B cell (primary cell): Measurements from ENCODE around the gene TF. TPM values are rescaled to one million over a fixed set of nuclear protein-coding genes. Genes with fewer than 3 reads are reported as not detected.

Experiments used
- ATAC-seq: fragments of 200-7000 bp; cut with Tn5 transposase; one replicate; pipeline ENCODE4 v1.10.0; 2021; ENCODE audit warnings: low read depth, mild to moderate bottlenecking, moderate number of reproducible peaks, moderate library complexity
- CTCF ChIA-PET: fragments of 350-600 bp; sonication (Branson Sonifier 250); formaldehyde crosslinking; loops from one replicate; lab custom pipeline; 2021; ENCODE audit warnings: antibody characterized with exemption, inconsistent platforms; lab: Charles Lee
- POLR2A ChIA-PET: fragments of 350-600 bp; sonication (Branson Sonifier 250); formaldehyde crosslinking; loops from one replicate; lab custom pipeline; 2021; ENCODE audit warnings: antibody characterized with exemption; lab: Charles Lee
- DNase-seq: peaks from one replicate; pipeline ENCODE4 v3.0.0; 2013
- H2AFZ ChIP-seq: 2 replicates; pipeline ENCODE4 v1.6.1; 2012; ENCODE audit warnings: mild to moderate bottlenecking, low read depth, low read length; ENCODE audit not compliant: insufficient read depth, poor library complexity, severe bottlenecking
- H3K27ac ChIP-seq, 2 donors: 1 replicate in 1 of 2; 2 replicates in 1 of 2; pipeline ENCODE4 v1.5.1; 2012 to 2013; ENCODE audit warnings: low read length in 2 of 2, mild to moderate bottlenecking in 2 of 2, moderate library complexity in 1 of 2
- H3K27me3 ChIP-seq, 4 experiments: fragments of 200-600 bp in 1 of 4; sonication (generic) in 1 of 4; replicated peaks in 1 of 4; 1 replicate in 2 of 4; 2 replicates in 2 of 4; pipeline versions ENCODE4 v1.6.1 to v1.7.0; 2013 to 2016; ENCODE audit warnings: low read length in 3 of 4, mild to moderate bottlenecking in 2 of 4, mixed read lengths in 1 of 4, moderate library complexity in 1 of 4; ENCODE audit not compliant: insufficient read depth in 4 of 4, control insufficient read depth in 3 of 4; ENCODE audit errors: control extremely low read depth in 1 of 4
- H3K36me3 ChIP-seq, 2 experiments: replicated peaks in 1 of 2; 1 replicate in 1 of 2; 2 replicates in 1 of 2; pipeline versions ENCODE4 v1.6.1 to v1.7.1; 2013; ENCODE audit warnings: low read length in 1 of 2; ENCODE audit not compliant: insufficient read depth in 2 of 2, control insufficient read depth in 1 of 2; ENCODE audit errors: control extremely low read depth in 1 of 2, extremely low read depth in 1 of 2
- H3K4me1 ChIP-seq, 2 donors: fragments of 200-600 bp in 1 of 2; sonication (generic) in 1 of 2; 1 replicate in 1 of 2; 2 replicates in 1 of 2; pipeline versions ENCODE4 v1.5.1 to v1.6.1; 2013 to 2017; ENCODE audit warnings: low read length in 2 of 2; ENCODE audit not compliant: control insufficient read depth in 2 of 2, insufficient read depth in 2 of 2
- H3K4me2 ChIP-seq: replicated peaks from 2 replicates; pipeline ENCODE3; 2012; ENCODE audit warnings: mild to moderate bottlenecking, low read depth, low read length; ENCODE audit not compliant: poor library complexity, severe bottlenecking
- H3K4me3 ChIP-seq, 5 experiments: fragments of 200-600 bp in 1 of 5; sonication (generic) in 1 of 5; 1 replicate in 3 of 5; 2 replicates in 2 of 5; pipeline versions ENCODE4 v1.5.1 to v1.7.0; 2011 to 2016; ENCODE audit warnings: low read length in 4 of 5, mild to moderate bottlenecking in 4 of 5, low read depth in 2 of 5, control low read depth in 1 of 5, moderate library complexity in 1 of 5; ENCODE audit not compliant: insufficient read depth in 1 of 5; ENCODE audit errors: control extremely low read depth in 1 of 5, extremely low read depth in 1 of 5
- H3K79me2 ChIP-seq: fragments of 200-600 bp; sonication (generic); one replicate; pipeline ENCODE4 v1.6.0; 2016; ENCODE audit warnings: low read length; ENCODE audit not compliant: control insufficient read depth, insufficient read depth
- H3K9ac ChIP-seq: fragments of 200-600 bp; sonication (generic); 2 replicates; pipeline ENCODE4 v1.6.1; 2017; ENCODE audit warnings: mild to moderate bottlenecking, low read length, moderate library complexity
- H3K9me3 ChIP-seq, 3 donors: one replicate each; pipeline versions ENCODE4 v1.6.1 to v1.7.1; 2013; ENCODE audit warnings: low read length in 2 of 3; ENCODE audit not compliant: control insufficient read depth in 2 of 3, insufficient read depth in 1 of 3; ENCODE audit errors: control extremely low read depth in 1 of 3
- H4K20me1 ChIP-seq: 2 replicates; pipeline ENCODE4 v1.6.0; 2012; ENCODE audit warnings: mild to moderate bottlenecking, low read length; ENCODE audit not compliant: insufficient read depth, control insufficient read depth, poor library complexity, severe bottlenecking
- H3K27ac Mint-ChIP-seq: one replicate; pipeline ENCODE4 v1.8.0; 2021; ENCODE audit warnings: mixed read lengths
- H3K27me3 Mint-ChIP-seq: one replicate; pipeline ENCODE4 v1.8.0; 2021; ENCODE audit warnings: mixed read lengths
- H3K4me1 Mint-ChIP-seq: one replicate; pipeline ENCODE4 v1.8.0; 2021; ENCODE audit warnings: mixed read lengths
- H3K4me3 Mint-ChIP-seq: one replicate; pipeline ENCODE4 v1.8.0; 2021; ENCODE audit warnings: mixed read lengths
- H3K9me3 Mint-ChIP-seq: one replicate; pipeline ENCODE4 v1.8.0; 2022; ENCODE audit warnings: mixed read lengths; ENCODE audit not compliant: insufficient read depth
- EZH2 ChIP-seq: IDR thresholded peaks from 2 replicates; pipeline ENCODE4 v1.6.1; 2012; ENCODE audit warnings: borderline replicate concordance, low read depth, mild to moderate bottlenecking, moderate library complexity, low read length; ENCODE audit not compliant: insufficient read depth, poor library complexity, severe bottlenecking
- WGBS: methylation state at CpG from one replicate; pipeline ENCODE4 v1.1.5; 2013; ENCODE audit warnings: missing lambda C conversion rate; ENCODE audit not compliant: insufficient coverage; 5-methylcytosine and 5-hydroxymethylcytosine counted together
- intact Hi-C: fragments of 100-400 bp; cut with micrococcal nuclease; formaldehyde crosslinking; loops from one replicate; pipeline ENCODE4 v1.10.0; 2022
- polyA plus RNA-seq: library from polyadenylated mRNA; depleted of rRNA; stranded (reverse); fragments of >200 nt; gene quantifications from 2 replicates; pipeline ENCODE4 v1.2.3, GENCODE V29; 2012
- total RNA-seq, 2 donors: library from RNA; stranded (reverse); fragments of 120-200 nt in 1 of 2; gene quantifications; 1 replicate in 1 of 2; 2 replicates in 1 of 2; pipeline versions ENCODE4 v1.2.3 to v1.2.4, GENCODE V29; 2013 to 2022
- TF ChIP-seq, protein P1 (sequence below): fragments of 200-600 bp; IDR thresholded peaks from one replicate; pipeline ENCODE4 v1.8.0; 2022; ENCODE audit warnings: antibody characterized with exemption, mild to moderate bottlenecking

The TF gene
- total and polyA plus RNA-seq, 2 donors (not counting 1 experiment from before 2014, with no cell fraction given) = 0.27 to 0.37 TPM

DNA sequence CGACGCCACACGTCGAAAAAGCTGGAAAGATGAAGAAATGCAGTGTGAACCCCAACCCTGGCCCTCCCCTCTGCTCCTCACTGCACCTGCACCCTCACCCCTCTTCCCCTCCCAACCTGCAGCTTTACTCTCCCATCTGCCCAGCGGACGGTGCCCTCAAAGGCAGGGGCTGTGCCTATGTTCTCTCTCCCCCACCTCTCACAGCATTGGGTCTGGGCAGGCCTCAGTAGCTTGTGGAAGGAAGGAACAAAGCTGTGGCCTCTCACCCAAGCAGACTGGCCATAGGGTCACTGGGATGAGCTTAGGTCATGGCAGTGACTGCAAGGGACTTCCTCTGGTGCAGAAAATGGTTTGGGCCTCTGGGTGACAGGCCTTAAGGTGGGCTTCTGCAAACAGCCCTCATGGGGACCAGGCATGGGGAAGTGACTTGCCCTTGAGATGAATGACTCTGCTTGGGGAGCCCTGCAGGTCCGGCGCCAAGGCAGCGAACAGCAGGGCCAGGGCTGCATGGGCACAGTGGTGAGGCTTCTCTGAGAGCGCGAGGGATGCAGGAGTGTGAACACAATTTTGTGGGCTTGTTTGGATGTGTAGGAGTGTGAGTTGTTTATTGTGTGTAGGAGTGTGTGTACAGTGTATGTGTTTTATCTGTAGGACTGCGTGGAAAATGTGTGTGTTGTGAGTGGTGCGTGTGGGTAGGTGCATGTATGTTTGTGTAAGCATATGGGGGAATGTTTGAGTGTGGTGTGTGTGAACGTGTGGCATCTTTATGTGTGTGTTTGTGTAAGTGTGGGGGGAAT lies 88.6 kb downstream of the TF start:
- ChIA-PET POLR2A (no interaction called here), CTCF (interaction anchor here (0.6 kb wide), 1 partner anchor 160 kb away, joined by 3 read pairs; no protein-coding TSS in a partner anchor)
- Histone ChIP-seq H2AFZ (no peak overlapping the region), H3K9ac (no peak overlapping the region), H3K36me3 (no peaks in the 10 kb centered on the region), H3K9me3 (no peaks in the 10 kb centered on the region), H3K4me1 (no peaks in the 10 kb centered on the region), H4K20me1 (no peaks in the 10 kb centered on the region), H3K4me3 (no peak overlapping the region), H3K4me2 (no peak overlapping the region), H3K27ac (no peak overlapping the region), H3K27me3 (no peaks in the 10 kb centered on the region), H3K79me2 (no peaks in the 10 kb centered on the region)
- no peaks in the 10 kb centered on the region for H3K4me1 Mint-ChIP-seq
- ATAC-seq (no peak), DNase-seq (no peak)
- WGBS = 96% methylated on average over 12 of the region's 14 CpGs
- intact Hi-C loops = no loop called here
- H3K9me3 Mint-ChIP-seq = no peaks in the 10 kb centered on the region
- H3K4me3 Mint-ChIP-seq = no peak overlapping the region
- H3K27me3 Mint-ChIP-seq = peaks cover 6% of the 10 kb centered on the region
- no peak overlapping the region for H3K27ac Mint-ChIP-seq
- TF ChIP-seq, protein P1, sequence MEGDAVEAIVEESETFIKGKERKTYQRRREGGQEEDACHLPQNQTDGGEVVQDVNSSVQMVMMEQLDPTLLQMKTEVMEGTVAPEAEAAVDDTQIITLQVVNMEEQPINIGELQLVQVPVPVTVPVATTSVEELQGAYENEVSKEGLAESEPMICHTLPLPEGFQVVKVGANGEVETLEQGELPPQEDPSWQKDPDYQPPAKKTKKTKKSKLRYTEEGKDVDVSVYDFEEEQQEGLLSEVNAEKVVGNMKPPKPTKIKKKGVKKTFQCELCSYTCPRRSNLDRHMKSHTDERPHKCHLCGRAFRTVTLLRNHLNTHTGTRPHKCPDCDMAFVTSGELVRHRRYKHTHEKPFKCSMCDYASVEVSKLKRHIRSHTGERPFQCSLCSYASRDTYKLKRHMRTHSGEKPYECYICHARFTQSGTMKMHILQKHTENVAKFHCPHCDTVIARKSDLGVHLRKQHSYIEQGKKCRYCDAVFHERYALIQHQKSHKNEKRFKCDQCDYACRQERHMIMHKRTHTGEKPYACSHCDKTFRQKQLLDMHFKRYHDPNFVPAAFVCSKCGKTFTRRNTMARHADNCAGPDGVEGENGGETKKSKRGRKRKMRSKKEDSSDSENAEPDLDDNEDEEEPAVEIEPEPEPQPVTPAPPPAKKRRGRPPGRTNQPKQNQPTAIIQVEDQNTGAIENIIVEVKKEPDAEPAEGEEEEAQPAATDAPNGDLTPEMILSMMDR = no peak
- no peak for TF ChIP-seq EZH2

DNA sequence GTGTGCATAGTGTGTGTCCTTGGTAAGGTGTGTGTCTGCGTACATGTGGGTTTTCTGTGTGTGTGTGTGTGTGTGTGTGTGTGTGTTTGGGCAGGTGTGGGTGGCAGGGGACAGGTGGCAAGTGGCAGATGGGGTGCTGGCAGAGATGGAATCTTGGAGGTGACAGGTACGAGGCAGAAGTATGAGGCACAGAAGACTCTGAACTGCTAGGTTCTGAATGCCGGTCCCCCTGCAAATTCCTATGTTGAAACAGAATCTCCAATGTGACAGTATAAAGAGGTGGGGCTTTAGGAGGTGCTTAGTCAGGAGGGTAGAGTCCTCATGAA lies 89.2 kb downstream of the TF start:
- H3K9ac ChIP-seq = no peak overlapping the region

More for the DNA sequence above, 89.2 kb downstream of the TF start:
- ATAC-seq (no peak), DNase-seq (no peak)
- Histone ChIP-seq H3K27ac (no peak overlapping the region), H3K79me2 (no peaks in the 10 kb centered on the region), H3K9me3 (no peaks in the 10 kb centered on the region), H2AFZ (no peak overlapping the region), H3K4me3 (no peak overlapping the region), H3K27me3 (no peaks in the 10 kb centered on the region), H3K36me3 (no peaks in the 10 kb centered on the region), H3K4me1 (no peaks in the 10 kb centered on the region), H3K4me2 (no peak overlapping the region), H4K20me1 (no peaks in the 10 kb centered on the region)
- Mint-ChIP-seq H3K27me3 (peaks cover 6% of the 10 kb centered on the region), H3K4me3 (no peak overlapping the region), H3K4me1 (no peaks in the 10 kb centered on the region), H3K9me3 (no peaks in the 10 kb centered on the region), H3K27ac (no peak overlapping the region)
- no peak for TF ChIP-seq EZH2
- TF ChIP-seq, protein P1 = no peak
- ChIA-PET CTCF (no interaction called here), POLR2A (no interaction called here)
- intact Hi-C loops = no loop called here
- whole genome bisulfite sequencing = 100% methylated on average over 1 of the region's 3 CpGs
